ENCODE data around the gene TRPM2.
"Not testable (repeated sequence)": the region's sequence is repeated elsewhere in the genome, so short reads cannot be mapped to it uniquely, and the experiment has no call there.

Gene TRPM2

DNA sequence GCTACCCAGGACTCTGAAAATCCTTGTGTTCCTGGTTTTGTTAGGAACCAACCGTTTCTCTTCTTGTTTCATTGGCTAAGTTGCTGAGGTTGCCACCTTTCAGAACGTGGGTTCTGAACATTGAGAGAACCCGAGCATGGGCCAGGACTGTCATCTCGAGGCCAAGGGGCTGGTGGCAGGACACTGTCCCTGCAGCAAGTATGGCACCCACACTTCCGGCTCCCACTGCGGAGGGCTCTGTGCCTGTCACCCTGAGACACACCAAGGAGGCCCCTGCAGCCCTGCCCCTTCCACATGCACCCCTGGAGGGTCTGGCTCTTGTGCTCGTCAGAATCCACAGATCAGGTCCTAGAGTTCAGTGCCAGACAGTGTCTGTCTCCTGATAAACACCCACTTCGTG lies 62.8 kb downstream of the TRPM2 start:
- TF ChIP-seq ZNF274 (IDR thresholded peaks at IDR 0.05; ENCODE audit: low read depth, low read length), result no peak
- H3K4me3 ChIP-seq (ENCODE audit: low read length), result no peak overlapping the region

DNA sequence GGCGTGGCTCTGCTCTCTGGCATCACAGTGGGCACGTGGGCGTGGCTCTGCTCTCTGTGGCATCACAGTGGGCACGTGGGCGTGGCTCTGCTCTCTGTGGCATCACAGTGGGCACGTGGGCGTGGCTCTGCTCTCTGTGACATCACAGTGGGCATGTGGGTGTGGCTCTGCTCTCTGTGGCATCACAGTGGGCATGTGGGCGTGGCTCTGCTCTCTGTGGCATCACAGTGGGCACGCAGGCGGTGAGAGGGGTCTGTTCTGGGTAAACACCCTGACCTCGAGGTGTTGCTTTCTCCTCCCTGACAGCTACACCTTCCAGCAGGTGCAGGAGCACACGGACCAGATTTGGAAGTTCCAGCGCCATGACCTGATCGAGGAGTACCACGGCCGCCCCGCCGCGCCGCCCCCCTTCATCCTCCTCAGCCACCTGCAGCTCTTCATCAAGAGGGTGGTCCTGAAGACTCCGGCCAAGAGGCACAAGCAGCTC lies 64.2 kb downstream of the TRPM2 start:
- H3K4me3 ChIP-seq (ENCODE audit: low read length), result not testable (repeated sequence)

DNA sequence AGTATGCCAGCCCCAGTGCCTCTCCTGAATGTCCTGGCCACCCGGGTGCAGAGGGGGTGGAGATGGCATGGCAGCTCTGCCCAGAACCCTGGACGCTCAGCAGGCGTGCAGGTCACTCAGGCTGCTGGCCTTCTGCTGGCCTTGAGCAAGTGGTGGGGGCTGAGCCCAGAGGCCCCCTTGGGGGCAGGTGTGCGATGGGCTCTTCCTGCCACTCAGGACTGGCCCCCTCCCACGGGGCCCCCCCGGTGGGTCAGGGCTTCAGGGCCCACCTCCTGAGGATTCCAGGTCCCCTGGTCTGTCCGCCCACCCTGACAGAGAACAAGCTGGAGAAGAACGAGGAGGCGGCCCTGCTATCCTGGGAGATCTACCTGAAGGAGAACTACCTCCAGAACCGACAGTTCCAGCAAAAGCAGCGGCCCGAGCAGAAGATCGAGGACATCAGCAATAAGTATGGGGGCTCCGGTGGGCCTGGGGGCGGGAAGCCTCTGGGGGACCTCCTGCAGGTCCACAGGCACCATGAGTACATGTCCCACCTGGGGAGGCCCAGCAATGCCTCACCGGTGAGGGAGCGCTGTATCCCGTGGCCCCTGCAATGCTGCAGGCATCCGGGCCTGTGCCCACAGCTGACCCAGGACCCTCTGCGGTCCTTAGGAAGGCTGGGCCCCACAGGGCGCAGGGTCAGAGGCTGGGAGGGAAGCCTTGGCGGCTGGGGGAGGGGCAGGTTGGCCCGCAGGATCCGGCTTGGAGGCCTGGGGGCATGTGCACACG lies 64.9 kb downstream of the TRPM2 start:
- no peak overlapping the region for H3K4me3 ChIP-seq (ENCODE audit: low read length)
- no peak for TF ChIP-seq ZNF274 (IDR thresholded peaks at IDR 0.05; ENCODE audit: low read depth, low read length)

DNA sequence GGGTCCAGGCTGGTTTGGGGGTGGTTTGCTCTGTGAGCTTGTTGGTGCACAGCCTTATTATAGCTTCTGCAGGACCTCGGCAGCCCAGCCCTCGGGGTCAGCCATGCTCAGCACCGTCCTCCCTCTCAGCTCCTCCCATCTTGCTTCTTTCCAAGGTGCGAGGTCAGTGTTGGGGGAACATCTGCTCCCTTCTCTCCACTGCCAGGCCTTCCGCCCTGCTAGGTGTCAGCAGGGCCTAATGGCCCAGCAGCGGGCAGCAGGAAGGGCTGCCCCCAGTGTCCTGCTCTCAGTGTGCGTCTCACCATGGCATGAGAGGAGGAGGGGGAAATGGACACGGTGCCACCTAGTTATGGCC lies 65.4 kb downstream of the TRPM2 start:
- H3K4me3 ChIP-seq (ENCODE audit: low read length), result no peak overlapping the region
- no peak for TF ChIP-seq ZNF274 (IDR thresholded peaks at IDR 0.05; ENCODE audit: low read depth, low read length)

DNA sequence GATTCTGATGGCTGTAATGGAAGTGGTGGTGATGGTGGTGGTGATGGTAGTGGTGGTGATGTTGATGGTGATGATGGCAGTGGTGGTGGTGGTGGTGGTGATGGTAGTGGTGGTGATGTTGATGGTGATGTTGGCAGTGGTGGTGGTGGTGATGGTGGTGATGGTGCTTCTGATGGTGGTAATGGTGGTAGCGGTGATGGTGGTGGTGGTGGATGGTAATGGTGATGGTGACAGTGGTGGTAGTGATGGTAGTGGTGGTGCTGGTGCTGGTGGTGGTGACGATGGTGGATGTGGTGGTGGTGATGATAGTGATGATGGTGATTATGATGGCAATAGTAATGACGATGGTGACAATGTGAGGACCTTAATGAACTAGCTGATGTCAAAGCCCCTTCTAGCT lies 66.3 kb downstream of the TRPM2 start:
- no peak for TF ChIP-seq ZNF274 (IDR thresholded peaks at IDR 0.05; ENCODE audit: low read depth, low read length)
- H3K4me3 ChIP-seq (ENCODE audit: low read length), result no peak overlapping the region

DNA sequence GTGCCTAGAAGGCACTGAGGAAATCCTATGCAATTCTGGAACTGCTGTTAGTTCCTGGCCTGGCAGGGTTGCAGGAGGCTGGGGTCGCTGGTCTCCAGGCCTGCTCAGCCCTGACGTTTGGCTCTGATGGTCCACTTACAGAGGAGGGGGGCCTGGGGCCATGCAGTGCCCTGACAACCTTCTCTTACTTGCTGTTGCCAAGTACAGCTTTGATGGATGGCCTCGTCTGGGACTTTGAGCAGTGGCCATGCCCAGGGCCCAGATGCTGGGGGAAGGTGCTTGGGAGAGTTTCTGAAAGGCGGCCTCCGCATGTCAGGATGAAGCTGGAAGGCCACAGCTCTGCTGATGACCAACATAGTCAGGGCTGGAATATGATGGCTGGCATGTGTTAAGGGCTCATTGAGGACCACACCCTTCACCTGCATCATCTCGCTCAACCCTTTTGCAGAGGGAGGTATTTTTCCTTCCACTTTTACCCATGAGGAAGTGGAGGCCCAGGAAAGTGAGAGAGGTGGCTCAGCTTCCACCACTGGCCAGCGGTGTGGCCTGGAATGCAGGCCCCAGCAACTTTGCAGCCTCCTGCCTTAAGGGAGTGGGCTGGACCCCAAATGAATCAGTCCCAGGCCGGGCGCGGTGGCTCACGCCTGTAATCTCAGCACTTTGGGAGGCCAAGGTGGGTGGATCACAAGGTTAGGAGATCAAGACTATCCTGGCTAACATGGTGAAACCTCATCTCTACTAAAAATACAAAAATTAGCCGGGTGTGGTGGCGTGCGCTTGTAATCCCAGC lies 67.2 kb downstream of the TRPM2 start:
- H3K4me3 ChIP-seq (ENCODE audit: low read length), result no peak overlapping the region
- no peak for TF ChIP-seq ZNF274 (IDR thresholded peaks at IDR 0.05; ENCODE audit: low read depth, low read length)

DNA sequence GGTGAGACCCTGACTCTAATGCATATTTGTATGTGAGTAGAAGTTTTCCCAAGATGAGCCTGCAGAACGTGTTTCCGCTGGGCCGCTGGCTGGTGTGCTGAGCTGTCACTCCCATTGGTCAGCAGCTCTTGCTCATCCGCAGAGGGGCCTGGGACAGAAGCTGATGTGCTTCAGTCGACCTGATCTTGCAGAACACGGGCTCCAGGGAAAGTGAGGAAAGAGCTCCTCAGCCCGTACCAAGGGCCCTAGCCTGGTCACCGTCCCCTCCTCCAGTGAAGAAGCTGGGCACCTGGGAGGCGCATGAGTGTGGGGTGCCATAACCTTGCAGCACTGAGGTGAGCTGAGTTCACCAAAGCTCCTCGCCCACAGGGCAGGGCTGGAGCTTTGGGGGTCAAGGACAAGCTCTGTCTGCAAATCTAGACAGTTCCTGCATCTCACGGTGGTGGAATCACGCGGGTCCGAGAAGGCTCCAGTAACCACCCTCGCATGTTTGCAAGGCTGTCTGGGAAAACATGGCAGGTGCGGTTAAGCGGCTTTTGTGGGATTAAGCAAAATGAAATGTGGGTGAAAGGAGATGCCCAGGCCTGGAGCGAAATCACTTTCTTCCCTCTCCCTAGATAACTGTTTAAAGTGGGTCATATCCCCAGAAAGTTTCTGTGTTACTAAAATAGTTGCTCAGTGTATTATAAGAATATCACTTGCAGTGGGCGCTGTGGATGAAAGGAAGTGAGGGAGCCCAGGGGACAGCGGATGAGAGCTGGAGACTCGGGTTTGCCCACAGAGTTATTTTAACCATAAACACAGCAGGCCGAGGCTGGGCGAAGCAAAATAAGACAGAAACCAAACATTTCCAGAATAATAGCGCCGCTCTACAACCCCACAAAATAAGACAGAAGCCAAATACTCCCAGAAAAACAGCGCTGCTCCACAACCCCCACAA lies 68.8 kb downstream of the TRPM2 start:
- H3K4me3 ChIP-seq (ENCODE audit: low read length), result no peak overlapping the region
- TF ChIP-seq ZNF274 (IDR thresholded peaks at IDR 0.05; ENCODE audit: low read depth, low read length), result no peak

DNA sequence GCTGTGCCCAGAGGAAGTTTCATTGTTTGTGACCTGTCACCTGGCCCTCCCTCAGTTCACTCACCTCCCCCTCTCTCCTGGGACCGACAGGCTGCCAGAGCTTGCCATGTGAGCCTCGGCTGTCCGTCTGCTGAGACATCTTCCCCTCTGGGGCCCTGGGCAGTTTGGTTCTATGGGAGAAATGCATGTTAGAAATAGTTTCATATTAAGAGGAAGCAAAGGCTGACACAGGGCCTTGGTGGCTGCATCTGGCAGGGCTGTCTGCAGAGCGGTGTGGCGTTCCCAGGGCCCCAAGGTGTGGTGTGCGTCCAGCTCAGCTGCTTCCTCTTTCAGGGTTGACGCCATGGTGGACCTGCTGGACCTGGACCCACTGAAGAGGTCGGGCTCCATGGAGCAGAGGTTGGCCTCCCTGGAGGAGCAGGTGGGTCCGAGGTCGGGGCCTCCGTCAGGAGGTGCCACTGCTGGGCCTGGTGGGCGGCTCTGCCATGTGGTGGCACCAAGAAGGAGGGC lies 69.9 kb downstream of the TRPM2 start:
- TF ChIP-seq ZNF274 (IDR thresholded peaks at IDR 0.05; ENCODE audit: low read depth, low read length), result no peak
- no peak overlapping the region for H3K4me3 ChIP-seq (ENCODE audit: low read length)

DNA sequence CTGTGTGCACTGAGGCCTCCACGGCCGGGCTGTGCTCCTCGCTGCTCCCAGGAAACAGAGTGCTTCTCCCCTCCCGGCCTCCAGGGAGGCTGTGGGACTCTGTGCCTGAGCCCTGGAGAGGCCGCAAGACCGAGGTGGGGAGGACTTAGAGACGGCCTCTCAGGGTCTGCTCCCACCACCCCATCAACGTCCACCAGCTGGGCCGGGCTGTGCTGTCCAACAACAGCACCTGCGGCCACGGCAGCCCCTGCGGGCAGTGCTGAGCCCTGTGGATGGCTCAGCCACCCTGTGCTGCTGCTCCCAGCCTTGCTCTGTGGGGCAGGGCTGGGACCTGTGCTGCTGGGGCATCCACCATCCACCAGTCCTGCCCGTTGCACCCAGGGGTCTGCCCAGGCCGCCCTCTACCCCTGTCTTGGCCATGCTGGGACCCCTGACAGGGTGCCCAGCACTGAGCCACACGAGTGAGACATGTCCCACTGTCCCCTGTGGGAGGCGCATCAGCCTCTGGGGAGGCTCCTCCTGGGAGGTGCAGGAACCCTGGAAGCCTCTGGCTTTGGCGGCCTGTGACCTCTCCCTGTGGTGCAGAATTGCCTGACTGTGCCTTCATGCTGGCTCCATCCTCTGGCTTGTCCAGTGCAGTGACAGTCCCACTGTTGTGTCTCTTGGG lies 70.7 kb downstream of the TRPM2 start:
- no peak overlapping the region for H3K4me3 ChIP-seq (ENCODE audit: low read length)
- no peak for TF ChIP-seq ZNF274 (IDR thresholded peaks at IDR 0.05; ENCODE audit: low read depth, low read length)

DNA sequence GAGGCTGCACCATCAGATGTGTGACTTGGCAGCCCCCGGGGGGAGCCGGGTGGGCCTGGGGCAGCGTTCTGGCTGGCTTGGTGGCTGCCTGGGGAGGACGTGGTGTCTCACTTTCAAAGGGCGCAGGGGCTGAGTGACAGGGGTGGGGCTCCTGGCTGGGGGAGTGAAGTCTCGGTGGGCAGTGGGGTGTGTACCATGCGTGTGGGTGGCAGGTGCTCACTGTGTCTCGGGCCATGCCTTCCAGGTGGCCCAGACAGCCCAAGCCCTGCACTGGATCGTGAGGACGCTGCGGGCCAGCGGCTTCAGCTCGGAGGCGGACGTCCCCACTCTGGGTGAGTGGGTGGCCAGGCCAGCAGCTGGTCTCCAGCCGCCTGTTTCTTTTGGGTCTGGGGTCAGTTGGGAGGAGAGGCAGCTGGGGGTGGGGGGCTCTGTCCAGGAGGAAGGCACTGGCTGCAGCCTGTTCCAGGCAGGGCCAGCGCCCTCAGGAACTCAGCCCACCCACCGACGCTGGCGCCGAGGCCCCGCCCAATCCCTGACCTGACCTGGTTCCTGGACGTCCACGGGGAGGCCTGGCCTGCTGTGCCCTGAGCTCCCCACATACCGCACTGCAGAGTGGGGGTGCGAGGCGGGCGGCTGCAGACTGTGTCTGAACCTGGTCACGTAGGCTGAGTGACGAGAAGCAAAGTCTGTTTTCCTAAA lies 71.3 kb downstream of the TRPM2 start:
- peak overlapping the region; percentile 41; the same call in 1 of the 2 replicates for H3K4me3 ChIP-seq (ENCODE audit: low read length)
- no peak for TF ChIP-seq ZNF274 (IDR thresholded peaks at IDR 0.05; ENCODE audit: low read depth, low read length)

DNA sequence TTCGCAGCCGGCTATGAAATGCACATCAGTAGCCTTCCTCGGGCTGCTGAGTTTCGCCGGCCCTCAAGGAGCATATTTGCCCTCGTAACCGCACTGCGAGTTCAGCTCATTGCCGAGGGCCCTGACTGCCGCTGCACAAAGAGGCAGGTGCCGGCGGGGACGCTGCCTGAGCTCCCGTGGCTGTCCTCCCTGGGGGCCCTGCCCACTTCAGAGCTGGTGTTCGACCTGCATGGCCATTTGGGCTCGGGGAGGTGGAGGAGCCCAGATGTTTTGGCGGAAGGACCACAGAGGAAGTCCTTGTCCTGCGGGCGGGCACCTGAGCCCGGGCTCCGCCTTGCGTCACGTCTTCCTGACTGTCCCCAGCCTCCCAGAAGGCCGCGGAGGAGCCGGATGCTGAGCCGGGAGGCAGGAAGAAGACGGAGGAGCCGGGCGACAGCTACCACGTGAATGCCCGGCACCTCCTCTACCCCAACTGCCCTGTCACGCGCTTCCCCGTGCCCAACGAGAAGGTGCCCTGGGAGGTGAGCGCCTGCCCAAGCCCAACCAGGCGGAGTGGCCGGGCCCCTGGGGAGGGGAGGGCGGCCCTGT lies 72.0 kb downstream of the TRPM2 start:
- peak overlapping the region; percentile 58; the same call in 1 of the 2 replicates for H3K4me3 ChIP-seq (ENCODE audit: low read length)
- no peak for TF ChIP-seq ZNF274 (IDR thresholded peaks at IDR 0.05; ENCODE audit: low read depth, low read length)

DNA sequence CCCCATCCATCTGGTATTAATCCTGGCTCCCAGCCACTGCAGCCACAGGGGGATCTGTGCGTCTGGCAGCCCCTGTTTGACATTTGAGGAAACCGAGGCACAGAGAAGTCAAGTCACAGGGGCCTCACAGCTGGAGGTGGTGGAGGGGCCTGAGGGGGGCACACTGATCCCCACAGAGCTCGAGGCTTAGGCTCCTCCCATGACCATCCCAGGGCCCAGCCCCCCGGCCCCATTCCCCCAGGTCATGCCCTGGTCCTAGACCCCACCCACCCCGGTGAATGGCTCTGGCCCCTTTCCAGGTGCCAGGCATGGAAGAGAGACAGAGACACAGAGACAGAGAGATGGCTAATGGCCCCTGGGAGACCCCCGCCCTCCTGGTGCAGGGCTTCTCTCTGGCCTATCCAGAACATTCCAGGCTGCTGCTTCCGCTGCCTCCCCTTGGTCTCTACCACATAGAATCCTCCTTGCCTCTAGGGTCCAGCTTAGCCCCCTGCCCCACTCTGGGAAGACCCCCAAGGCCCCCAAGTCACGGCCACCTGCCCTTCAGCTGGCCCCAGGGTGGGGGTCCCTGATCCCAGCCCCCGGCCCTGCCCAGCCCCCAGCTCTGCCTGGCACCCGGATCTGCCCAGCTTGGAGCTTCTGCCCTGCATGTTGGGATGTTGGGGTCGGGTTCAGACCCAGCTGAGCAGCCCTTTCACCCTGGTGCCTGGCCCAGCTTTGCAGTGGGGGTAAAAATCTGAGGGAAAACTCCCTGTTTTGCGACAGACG lies 72.7 kb downstream of the TRPM2 start:
- peak overlapping the region; percentile 58; the same call in 1 of the 2 replicates for H3K4me3 ChIP-seq (ENCODE audit: low read length)
- no peak for TF ChIP-seq ZNF274 (IDR thresholded peaks at IDR 0.05; ENCODE audit: low read depth, low read length)
